ENCODE measurements around the gene MYLK4. TPM values are rescaled to one million over a fixed set of nuclear protein-coding genes. Genes with fewer than 3 reads are reported as not detected.

Gene MYLK4
- total RNA-seq, 1 donor from 2014 or later = 1.1 TPM

- DNase-seq (ENCODE audit: low spot score) = no peak
- no peak for TF ChIP-seq CTCF (IDR thresholded peaks at IDR 0.05)
- Mint-ChIP-seq H3K27me3 (ENCODE audit: low read depth) (no peaks in the 10 kb centered on the region), H3K27ac (ENCODE audit: unreplicated experiment) (peak overlapping the region; percentile 71), H3K36me3 (ENCODE audit: low read depth) (peaks cover 7% of the 10 kb centered on the region), H3K9me3 (ENCODE audit: low read depth) (no peaks in the 10 kb centered on the region), H3K4me3 (ENCODE audit: unreplicated experiment) (no peak overlapping the region), H3K4me1 (ENCODE audit: low read depth) (peaks cover 35% of the 10 kb centered on the region)
Observed at GRCh38 chr6:2784061-2784460, 33.3 kb upstream of the MYLK4 start.

DNA sequence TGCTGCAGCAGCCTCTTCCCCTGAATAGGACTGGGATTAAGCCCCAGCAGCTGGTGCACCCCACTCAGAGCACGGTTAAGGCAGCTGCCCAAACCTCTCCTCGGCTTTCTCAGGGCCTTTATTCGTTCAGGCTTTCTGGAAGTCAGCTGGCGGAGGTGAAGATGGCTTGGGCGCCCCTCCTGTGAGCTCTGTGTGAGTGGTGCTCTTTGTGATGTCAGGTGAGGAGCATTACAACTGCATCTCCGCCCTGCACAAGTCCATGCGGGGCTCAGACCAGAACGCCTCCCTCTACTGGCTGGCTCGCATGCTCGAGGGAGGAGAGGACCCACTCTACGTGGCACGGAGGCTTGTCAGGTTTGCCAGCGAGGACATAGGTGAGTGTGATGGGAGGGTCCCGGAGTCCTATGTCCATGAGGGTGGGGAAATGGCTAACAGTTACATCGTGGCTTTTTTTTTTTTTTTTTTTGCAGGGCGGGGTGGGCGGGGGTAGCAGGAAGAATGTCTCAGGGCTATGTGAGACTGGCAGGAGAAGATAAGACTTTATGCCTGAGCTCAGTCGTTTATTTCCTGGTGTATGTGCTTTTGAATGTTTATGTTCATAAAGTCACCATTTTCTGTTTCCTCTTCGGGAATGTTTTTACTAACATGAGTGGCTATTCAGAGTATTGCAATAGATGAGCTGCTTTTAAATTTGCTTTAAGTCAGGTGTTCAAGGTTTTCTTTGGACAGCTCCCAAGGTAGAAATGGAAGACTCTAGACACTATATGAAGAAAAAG, 32.7 kb upstream of the MYLK4 start:
- Mint-ChIP-seq H3K9me3 (ENCODE audit: low read depth) (no peaks in the 10 kb centered on the region), H3K4me3 (ENCODE audit: unreplicated experiment) (no peak overlapping the region), H3K4me1 (ENCODE audit: low read depth) (peaks cover 32% of the 10 kb centered on the region), H3K27ac (ENCODE audit: unreplicated experiment) (peak overlapping the region; percentile 71), H3K36me3 (ENCODE audit: low read depth) (peaks cover 7% of the 10 kb centered on the region), H3K27me3 (ENCODE audit: low read depth) (no peaks in the 10 kb centered on the region)
- no peak for DNase-seq (ENCODE audit: low spot score)
- peak; percentile 30 for TF ChIP-seq CTCF (IDR thresholded peaks at IDR 0.05)

- Mint-ChIP-seq H3K27me3 (ENCODE audit: low read depth) (no peaks in the 10 kb centered on the region), H3K4me1 (ENCODE audit: low read depth) (peaks cover 29% of the 10 kb centered on the region), H3K4me3 (ENCODE audit: unreplicated experiment) (no peak overlapping the region), H3K27ac (ENCODE audit: unreplicated experiment) (peak overlapping the region; percentile 46), H3K36me3 (ENCODE audit: low read depth) (peaks cover 7% of the 10 kb centered on the region), H3K9me3 (ENCODE audit: low read depth) (no peaks in the 10 kb centered on the region)
- TF ChIP-seq CTCF (IDR thresholded peaks at IDR 0.05) = no peak
- no peak for DNase-seq (ENCODE audit: low spot score)
Observed at GRCh38 chr6:2782825-2783187, 32.1 kb upstream of the MYLK4 start.

GRCh38 chr6:2782356-2782708, 31.6 kb upstream of the MYLK4 start:
- Mint-ChIP-seq H3K4me1 (ENCODE audit: low read depth) (peaks cover 28% of the 10 kb centered on the region), H3K36me3 (ENCODE audit: low read depth) (peaks cover 5% of the 10 kb centered on the region), H3K27ac (ENCODE audit: unreplicated experiment) (no peak overlapping the region), H3K9me3 (ENCODE audit: low read depth) (no peaks in the 10 kb centered on the region), H3K27me3 (ENCODE audit: low read depth) (no peaks in the 10 kb centered on the region), H3K4me3 (ENCODE audit: unreplicated experiment) (no peak overlapping the region)
- no peak for TF ChIP-seq CTCF (IDR thresholded peaks at IDR 0.05)
- DNase-seq (ENCODE audit: low spot score) = no peak

GRCh38 chr6:2781685-2782355, 31.1 kb upstream of the MYLK4 start:
- no peak overlapping the region for H3K27ac Mint-ChIP-seq (ENCODE audit: unreplicated experiment)
- H3K4me3 Mint-ChIP-seq (ENCODE audit: unreplicated experiment) = no peak overlapping the region
- no peak for DNase-seq (ENCODE audit: low spot score)
- no peak for TF ChIP-seq CTCF (IDR thresholded peaks at IDR 0.05)
- no peaks in the 10 kb centered on the region for H3K9me3 Mint-ChIP-seq (ENCODE audit: low read depth)
- no peaks in the 10 kb centered on the region for H3K27me3 Mint-ChIP-seq (ENCODE audit: low read depth)
- H3K4me1 Mint-ChIP-seq (ENCODE audit: low read depth) = peaks cover 24% of the 10 kb centered on the region
- peaks cover 3% of the 10 kb centered on the region for H3K36me3 Mint-ChIP-seq (ENCODE audit: low read depth)

Measured in chondrocyte (in vitro differentiated cells).